ENCODE results near the gene FOXP3.

Gene FOXP3

DNA sequence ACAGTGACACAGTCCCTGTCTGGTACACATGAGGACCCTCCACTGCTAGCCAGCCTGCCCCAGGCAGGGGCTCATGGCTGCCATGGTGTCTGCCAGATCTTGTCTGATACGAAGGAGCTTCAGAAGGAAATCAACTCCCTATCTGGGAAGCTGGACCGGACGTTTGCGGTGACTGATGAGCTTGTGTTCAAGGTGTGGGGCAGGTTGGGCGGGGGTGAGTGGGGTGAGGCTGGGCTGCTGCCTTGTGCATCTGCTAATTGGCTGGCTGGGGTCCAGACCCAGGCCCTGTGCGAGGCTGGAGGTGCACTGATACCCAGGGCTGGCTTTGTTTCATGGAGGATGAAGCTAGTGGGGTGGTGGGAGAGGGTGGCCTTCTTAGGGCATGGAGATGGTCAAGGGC, 15.4 kb downstream of the FOXP3 start:
- H3K4me3 Mint-ChIP-seq: no peak overlapping the region
- H3K4me1 Mint-ChIP-seq (ENCODE audit: low read depth): peaks cover 2% of the 10 kb centered on the region

DNA sequence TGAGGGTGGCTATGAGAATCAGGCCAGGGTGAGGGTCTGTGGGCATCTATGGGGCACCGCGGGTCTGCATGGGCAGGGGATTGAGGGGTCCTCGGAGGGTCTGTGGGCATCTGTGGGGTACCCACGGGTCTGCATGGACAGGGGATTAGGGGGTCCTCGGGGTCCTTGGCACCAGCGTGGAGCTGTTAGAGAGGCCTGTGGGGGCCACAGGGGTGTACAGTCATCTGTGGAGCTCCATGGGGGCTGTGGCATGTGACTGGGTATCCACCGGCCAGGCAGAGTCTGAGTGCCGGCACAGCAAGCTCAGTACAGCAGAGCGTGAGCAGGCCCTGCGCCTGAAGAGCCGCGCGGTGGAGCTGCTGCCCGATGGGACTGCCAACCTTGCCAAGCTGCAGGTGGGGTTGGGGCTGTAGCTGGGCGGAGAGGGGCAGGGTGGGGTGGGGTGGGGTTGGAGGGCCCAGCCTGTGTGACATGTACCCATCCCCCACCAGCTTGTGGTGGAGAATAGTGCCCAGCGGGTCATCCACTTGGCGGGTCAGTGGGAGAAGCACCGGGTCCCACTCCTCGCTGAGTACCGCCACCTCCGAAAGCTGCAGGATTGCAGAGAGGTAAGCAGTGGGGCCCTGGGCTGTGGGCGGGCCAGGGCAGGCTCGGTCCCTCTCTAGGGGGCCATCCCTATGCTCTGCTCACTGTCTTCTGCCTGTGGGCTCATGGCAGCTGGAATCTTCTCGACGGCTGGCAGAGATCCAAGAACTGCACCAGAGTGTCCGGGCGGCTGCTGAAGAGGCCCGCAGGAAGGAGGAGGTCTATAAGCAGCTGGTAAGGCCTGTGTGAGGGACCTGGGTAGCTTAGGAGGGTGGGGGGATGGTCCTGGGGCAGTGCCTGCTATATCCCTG, 16.3 kb downstream of the FOXP3 start:
- H3K4me1 Mint-ChIP-seq (ENCODE audit: low read depth): peaks cover 2% of the 10 kb centered on the region
- DNase-seq: no peak
- H3K27me3 Mint-ChIP-seq: peaks cover 14% of the 10 kb centered on the region
- no peaks in the 10 kb centered on the region for H3K9me3 Mint-ChIP-seq
- peak overlapping the region; percentile 49 for H3K27ac Mint-ChIP-seq
- no peak overlapping the region for H3K4me3 Mint-ChIP-seq
- H3K36me3 Mint-ChIP-seq (ENCODE audit: low read depth): peaks cover 50% of the 10 kb centered on the region

More for the DNA sequence above, 15.4 kb downstream of the FOXP3 start:
- DNase-seq: no peak
- H3K36me3 Mint-ChIP-seq (ENCODE audit: low read depth): peaks cover 45% of the 10 kb centered on the region
- peaks cover 12% of the 10 kb centered on the region for H3K27me3 Mint-ChIP-seq
- no peaks in the 10 kb centered on the region for H3K9me3 Mint-ChIP-seq
- H3K27ac Mint-ChIP-seq: no peak overlapping the region

DNA sequence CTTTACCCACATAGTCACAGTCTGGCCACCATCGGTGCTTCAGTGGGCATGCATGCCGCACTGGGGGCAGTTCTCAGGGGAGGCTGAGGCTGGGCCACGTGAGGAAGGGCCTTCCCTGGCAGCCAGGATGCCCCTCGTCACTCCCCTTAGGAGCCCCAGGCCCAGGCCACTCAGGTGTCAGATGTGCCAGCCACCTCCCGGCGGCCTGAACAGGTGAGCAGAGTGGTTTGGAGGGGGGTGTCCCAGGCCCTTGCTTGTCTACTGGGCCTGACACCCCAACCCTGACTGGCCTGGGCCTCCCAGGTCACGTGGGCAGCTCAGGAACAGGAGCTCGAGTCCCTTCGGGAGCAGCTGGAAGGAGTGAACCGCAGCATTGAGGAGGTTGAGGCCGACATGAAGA, 17.2 kb downstream of the FOXP3 start:
- H3K4me3 Mint-ChIP-seq: no peak overlapping the region
- H3K27me3 Mint-ChIP-seq: peaks cover 19% of the 10 kb centered on the region
- H3K9me3 Mint-ChIP-seq: no peaks in the 10 kb centered on the region
- no peak overlapping the region for H3K27ac Mint-ChIP-seq
- no peak for DNase-seq
- H3K36me3 Mint-ChIP-seq (ENCODE audit: low read depth): peaks cover 58% of the 10 kb centered on the region
- peaks cover 2% of the 10 kb centered on the region for H3K4me1 Mint-ChIP-seq (ENCODE audit: low read depth)

DNA sequence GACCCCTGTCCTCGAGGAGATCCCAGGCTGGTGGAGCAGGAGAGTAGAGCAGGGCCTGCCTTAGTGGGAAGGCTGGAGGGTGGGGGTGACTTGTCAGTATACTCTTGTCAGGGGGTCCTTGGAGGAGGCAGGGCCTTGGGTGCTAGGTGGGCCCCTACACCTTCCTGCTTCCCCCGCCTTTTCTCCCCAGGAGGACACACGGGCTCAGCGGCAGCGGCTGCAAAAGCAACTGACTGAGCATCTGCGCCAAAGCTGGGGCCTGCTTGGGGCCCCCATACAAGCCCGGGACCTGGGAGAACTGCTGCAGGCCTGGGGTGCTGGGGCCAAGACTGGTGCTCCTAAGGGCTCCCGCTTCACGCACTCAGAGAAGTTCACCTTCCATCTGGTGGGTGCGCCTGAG, 18.0 kb downstream of the FOXP3 start:
- Mint-ChIP-seq H3K4me1 (ENCODE audit: low read depth) (peaks cover 2% of the 10 kb centered on the region), H3K4me3 (no peak overlapping the region), H3K36me3 (ENCODE audit: low read depth) (peaks cover 56% of the 10 kb centered on the region), H3K27ac (no peak overlapping the region), H3K9me3 (no peaks in the 10 kb centered on the region), H3K27me3 (peaks cover 19% of the 10 kb centered on the region)
- DNase-seq: no peak

DNA sequence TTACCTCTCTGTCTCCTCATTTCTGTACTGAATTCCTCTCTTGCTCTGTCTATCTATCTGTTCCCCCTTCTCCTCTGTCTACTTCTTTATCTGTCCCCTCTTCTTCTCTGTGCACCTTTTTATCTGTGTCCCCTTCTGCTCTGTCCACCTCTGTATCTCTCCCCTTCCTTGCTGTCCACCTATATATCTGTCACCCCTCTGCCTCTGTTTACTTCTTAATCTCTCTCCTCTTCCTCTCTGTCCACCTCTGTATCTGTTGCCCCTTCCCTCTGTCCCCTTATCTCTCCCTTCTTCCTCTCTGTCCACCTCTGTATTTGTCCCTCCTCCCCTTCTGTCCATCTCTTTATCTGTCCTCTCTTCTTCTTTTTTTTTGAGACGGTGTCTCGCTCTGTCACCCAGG, 20.3 kb downstream of the FOXP3 start:
- no peak for DNase-seq
- H3K27ac Mint-ChIP-seq: peak overlapping the region; percentile 24

DNA sequence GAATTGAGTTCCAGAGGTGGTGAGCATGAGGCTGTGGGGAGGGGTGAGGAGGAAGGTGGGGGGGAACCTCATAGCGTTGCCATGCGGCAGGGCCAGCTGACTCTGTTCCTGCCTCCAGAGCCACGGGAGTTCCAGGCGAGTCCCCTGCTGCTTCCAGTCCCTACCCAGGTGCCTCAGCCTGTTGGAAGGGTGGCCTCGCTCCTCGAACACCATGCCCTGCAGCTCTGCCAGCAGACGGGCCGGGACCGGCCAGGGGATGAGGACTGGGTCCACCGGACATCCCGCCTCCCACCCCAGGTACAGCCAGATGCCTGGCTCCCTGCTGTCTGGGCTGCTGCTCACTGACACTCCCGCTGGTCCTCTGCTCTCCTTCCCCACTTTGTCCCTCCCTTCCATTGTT, 21.3 kb downstream of the FOXP3 start:
- Mint-ChIP-seq H3K27me3 (peaks cover 15% of the 10 kb centered on the region), H3K9me3 (no peaks in the 10 kb centered on the region), H3K36me3 (ENCODE audit: low read depth) (peaks cover 50% of the 10 kb centered on the region), H3K4me1 (ENCODE audit: low read depth) (peaks cover 11% of the 10 kb centered on the region), H3K4me3 (no peak overlapping the region), H3K27ac (no peak overlapping the region)
- DNase-seq: no peak

More for the DNA sequence above, 20.3 kb downstream of the FOXP3 start:
- Mint-ChIP-seq H3K27me3 (peaks cover 19% of the 10 kb centered on the region), H3K36me3 (ENCODE audit: low read depth) (peaks cover 56% of the 10 kb centered on the region), H3K4me1 (ENCODE audit: low read depth) (peaks cover 8% of the 10 kb centered on the region), H3K4me3 (no peak overlapping the region), H3K9me3 (no peaks in the 10 kb centered on the region)

DNA sequence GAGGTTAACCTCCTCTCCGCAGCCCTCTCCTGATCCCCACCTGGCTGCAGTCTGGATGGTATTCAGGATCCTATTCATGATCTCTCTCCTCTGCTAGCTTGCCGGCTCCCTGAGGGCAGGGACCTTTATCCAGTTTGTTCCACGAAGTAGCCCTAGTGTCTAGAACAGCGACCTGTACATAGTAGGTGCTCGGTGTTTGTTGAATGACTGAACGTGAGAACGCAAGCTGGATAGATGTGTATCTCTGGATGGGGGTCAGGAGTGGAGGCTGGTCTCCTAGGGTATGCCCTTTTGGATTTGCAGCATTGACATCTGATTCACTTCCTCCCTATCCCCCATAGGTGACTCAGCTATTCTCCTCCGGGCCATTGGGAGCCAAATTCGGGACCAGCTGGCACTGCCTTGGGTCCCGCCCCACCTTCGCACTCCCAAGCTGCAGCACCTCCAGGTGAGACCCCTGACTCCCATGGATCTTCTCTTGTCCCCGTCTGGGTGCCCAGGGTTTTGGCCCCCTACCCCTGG, 21.9 kb downstream of the FOXP3 start:
- no peak overlapping the region for H3K4me3 Mint-ChIP-seq

DNA sequence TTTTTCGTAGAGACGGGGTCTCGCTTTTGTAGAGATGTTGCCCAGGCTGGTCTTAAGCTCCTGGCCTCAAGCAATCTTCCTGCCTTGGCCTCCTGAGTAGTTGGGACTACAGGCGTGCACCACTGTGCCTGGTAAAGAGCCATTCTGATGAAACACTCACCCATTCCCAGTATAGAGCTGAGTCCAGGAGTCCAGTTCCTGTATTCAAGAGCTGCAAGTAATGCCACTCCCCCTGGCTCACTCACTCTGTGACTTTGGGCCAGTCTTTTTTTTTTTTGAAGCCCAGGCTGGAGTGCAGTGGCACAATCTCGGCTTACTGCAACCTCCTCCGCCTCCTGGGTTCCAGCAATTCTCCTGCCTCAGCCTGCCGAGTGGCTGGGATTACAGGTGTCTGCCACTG, 25.8 kb downstream of the FOXP3 start:
- Mint-ChIP-seq H3K4me1 (ENCODE audit: low read depth) (peaks cover 27% of the 10 kb centered on the region), H3K9me3 (no peaks in the 10 kb centered on the region), H3K27me3 (peaks cover 10% of the 10 kb centered on the region), H3K36me3 (ENCODE audit: low read depth) (peaks cover 33% of the 10 kb centered on the region), H3K4me3 (no peak overlapping the region), H3K27ac (no peak overlapping the region)
- DNase-seq: no peak

More for the DNA sequence above, 21.9 kb downstream of the FOXP3 start:
- Mint-ChIP-seq H3K9me3 (no peaks in the 10 kb centered on the region), H3K4me1 (ENCODE audit: low read depth) (peaks cover 11% of the 10 kb centered on the region), H3K36me3 (ENCODE audit: low read depth) (peaks cover 46% of the 10 kb centered on the region), H3K27ac (no peak overlapping the region), H3K27me3 (peaks cover 15% of the 10 kb centered on the region)
- DNase-seq: no peak

DNA sequence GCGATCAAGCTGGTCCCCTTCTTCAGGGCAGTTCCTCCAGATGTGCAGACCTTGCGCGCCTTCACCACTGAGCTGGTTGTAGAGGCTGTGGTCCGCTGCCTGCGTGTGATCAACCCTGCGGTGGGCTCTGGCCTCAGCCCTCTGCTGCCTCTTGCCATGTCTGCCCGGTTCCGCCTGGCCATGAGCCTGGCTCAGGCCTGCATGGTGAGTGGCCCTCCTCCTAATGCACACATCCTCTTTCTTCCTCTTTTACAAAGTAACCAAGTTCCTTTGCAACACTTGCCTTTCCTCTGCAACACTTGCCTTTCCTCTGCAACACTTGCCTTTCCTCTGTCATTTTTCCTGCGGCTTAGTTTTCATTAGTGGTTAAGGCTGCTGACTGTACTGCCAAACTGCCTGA, 27.4 kb downstream of the FOXP3 start:
- Mint-ChIP-seq H3K27me3 (peaks cover 9% of the 10 kb centered on the region), H3K4me3 (peak overlapping the region; percentile 90), H3K9me3 (no peaks in the 10 kb centered on the region), H3K4me1 (ENCODE audit: low read depth) (peaks cover 27% of the 10 kb centered on the region), H3K36me3 (ENCODE audit: low read depth) (peaks cover 19% of the 10 kb centered on the region), H3K27ac (peak overlapping the region; percentile 20)
- no peak for DNase-seq

DNA sequence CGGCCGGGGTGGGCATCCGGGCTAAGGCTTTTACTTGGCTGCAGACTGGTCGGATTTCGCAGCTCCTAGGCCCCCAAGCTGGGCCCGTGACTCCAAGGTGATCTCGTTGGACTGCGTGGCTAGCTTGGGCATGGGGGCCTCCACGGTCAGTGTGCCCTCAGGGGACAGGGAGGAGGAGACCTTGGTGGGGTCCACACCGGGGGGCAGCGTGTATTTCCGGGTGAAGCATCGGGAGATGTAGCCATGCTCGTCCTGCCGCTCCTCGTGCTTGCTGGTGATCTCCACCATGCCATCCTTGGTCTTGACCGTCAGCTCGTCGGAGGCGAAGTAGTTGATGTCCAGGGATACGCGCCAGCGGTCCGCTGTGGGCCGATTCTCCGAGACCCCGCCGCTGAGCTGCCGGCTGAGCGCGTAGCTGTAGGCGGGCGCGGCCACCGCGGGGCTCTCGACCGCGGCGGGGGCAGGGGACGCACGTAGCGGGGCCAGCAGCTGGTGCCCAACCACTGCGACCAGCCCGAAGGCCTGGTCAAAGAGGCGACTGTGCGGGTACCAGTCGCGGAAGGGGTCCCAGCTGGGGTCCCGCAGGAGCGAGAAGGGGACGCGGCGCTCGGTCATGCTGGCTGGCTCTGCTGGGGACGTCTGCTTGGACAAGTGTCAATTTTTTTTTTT, 30.5 kb downstream of the FOXP3 start:
- no peaks in the 10 kb centered on the region for H3K9me3 Mint-ChIP-seq
- H3K27ac Mint-ChIP-seq: no peak overlapping the region
- no peak overlapping the region for H3K4me3 Mint-ChIP-seq
- DNase-seq: no peak
- peaks cover 5% of the 10 kb centered on the region for H3K27me3 Mint-ChIP-seq
- H3K36me3 Mint-ChIP-seq (ENCODE audit: low read depth): peaks cover 8% of the 10 kb centered on the region
- H3K4me1 Mint-ChIP-seq (ENCODE audit: low read depth): peaks cover 34% of the 10 kb centered on the region

DNA sequence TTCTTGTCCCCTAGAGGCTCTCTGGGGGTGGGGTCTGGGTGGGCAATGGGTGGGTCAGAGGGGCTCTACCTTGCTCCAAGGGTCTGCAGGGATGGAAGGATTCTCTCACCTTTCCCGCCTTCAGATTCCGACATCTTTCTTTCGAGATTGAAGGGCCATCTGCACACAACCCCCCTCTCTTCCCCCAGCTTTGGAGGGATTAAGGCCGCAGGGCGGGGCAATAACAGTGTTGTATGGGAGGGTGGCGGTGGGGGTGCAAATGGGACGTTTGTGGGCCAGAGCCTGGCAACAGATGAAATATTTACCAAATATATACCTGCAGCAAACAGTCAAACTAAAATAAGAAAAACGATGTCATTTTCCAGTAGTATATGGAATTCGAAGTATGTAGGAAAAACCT, 31.3 kb downstream of the FOXP3 start, which contains the start of gene CACNA1F:
Gene CACNA1F (minus strand): TSS at position 165 of the 400 bp plus-strand sequence. CDS start 31 bp downstream, at position 134.
- Mint-ChIP-seq H3K9me3 (no peaks in the 10 kb centered on the region), H3K27ac (no peak within 1 kb of the TSS), H3K4me3 (no peak within 1 kb of the TSS)

DNA sequence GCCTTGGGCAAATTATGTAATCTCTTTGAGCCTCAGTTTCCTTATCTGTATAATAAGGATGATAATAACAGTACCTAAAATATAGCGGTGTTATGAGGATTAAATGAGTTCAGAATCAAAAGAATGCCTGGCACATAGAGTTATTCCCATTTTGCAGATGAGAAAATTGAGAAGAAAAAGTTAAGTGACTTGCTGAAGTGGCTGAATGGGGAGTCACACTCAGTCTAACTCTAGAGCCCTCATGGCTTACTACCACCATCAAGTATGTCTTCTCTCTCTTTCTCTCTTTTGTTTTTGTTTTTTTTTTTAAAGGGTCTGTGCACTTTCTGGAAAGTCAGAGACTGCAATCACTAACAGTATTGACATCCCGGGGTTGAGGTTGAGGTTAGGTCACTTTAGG, 32.0 kb downstream of the FOXP3 start:
- Mint-ChIP-seq H3K27ac (no peak overlapping the region), H3K27me3 (peaks cover 5% of the 10 kb centered on the region), H3K36me3 (ENCODE audit: low read depth) (peaks cover 6% of the 10 kb centered on the region), H3K4me3 (no peak overlapping the region), H3K9me3 (no peaks in the 10 kb centered on the region), H3K4me1 (ENCODE audit: low read depth) (peaks cover 31% of the 10 kb centered on the region)
- DNase-seq: no peak

More for the DNA sequence above, 31.3 kb downstream of the FOXP3 start, which contains the start of gene CACNA1F:
- DNase-seq: no peak
- Mint-ChIP-seq H3K27me3 (peaks cover 5% of the 10 kb centered on the region), H3K36me3 (ENCODE audit: low read depth) (peaks cover 6% of the 10 kb centered on the region), H3K4me1 (ENCODE audit: low read depth) (peaks cover 31% of the 10 kb centered on the region)

DNA sequence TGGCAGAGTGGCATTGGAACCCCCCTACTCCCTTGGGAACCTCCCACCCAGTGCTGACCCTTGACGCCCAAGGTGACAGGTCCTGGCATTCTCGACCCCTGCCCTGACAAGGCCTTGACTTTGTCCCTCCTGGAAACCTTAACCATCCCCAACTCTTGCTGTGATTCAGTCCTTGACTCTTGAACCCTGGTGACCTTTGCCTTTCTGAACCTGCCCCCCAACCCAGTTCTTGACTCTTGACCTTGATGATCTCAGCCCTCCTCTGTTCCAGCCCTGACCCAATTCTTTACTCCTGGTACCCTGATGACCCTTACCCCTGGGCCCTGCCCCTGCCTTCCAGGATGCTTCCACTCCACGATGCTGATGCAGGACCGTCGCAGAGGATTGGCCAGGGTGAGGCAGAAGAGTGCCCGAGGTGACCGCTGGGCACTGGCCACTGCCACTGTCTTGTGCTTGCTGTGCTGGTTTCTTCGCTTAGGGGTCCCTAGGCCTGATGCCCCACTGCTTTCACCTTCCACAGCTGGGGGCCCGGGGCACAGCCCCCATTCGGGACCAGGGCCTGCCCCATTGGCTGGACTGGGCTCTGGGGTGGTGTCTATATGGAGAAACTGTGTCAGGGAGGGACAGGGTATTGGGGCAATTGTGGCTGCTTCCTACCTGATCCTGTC, 33.0 kb downstream of the FOXP3 start:
- Mint-ChIP-seq H3K36me3 (ENCODE audit: low read depth) (peaks cover 4% of the 10 kb centered on the region), H3K4me3 (peak overlapping the region; percentile 64), H3K4me1 (ENCODE audit: low read depth) (peaks cover 20% of the 10 kb centered on the region), H3K9me3 (no peaks in the 10 kb centered on the region), H3K27me3 (peaks cover 9% of the 10 kb centered on the region), H3K27ac (peak overlapping the region; percentile 83)
- no peak for DNase-seq

DNA sequence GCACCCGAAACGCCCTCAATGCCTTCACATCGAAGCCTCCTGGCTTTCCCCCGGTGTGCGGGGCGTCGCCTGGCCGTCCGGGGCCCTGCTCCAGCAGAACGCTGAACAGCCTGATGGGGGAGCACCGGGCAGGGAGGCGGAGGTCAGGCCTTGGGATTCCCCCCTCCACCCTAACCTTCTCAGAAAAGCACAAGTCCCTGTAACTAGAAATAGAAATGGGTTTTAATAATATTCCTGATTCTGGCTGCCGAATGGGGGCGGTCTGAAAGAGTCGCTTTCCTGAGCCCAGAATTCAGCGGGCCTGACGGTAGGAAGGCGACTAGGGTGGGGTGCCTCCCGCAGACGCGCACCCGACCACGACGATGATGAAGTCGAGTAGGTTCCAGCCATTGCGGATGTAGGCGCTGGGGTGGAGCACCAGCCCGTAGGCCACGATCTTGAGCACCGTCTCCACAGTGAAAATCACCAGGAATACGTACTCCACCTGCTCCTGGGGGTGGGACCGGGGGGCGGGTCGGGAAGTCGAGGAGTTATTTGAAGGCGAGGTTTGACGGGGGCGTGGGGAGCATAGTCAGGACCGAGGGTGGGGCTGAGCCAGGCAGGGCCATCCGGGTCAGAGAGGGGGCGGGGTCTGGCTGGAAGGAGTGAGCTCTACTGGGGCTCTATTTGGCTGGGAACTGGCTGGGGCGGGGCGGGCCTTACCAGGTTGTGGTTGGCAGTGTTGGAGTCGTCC, 33.8 kb downstream of the FOXP3 start:
- peak; percentile 72 for DNase-seq
- Mint-ChIP-seq H3K4me1 (ENCODE audit: low read depth) (peaks cover 18% of the 10 kb centered on the region), H3K9me3 (no peaks in the 10 kb centered on the region), H3K27ac (peak overlapping the region; percentile 83), H3K36me3 (ENCODE audit: low read depth) (peaks cover 4% of the 10 kb centered on the region), H3K4me3 (peak overlapping the region; percentile 64), H3K27me3 (peaks cover 10% of the 10 kb centered on the region)
